Neural crest cell (in vitro differentiated cells): Measurements from ENCODE around the gene SAMD10. TPM values are rescaled to one million over a fixed set of nuclear protein-coding genes. Genes with fewer than 3 reads are reported as not detected.
"Not testable (repeated sequence)": the region's sequence is repeated elsewhere in the genome, so short reads cannot be mapped to it uniquely, and the experiment has no call there.

Experiments
- DNase-seq: peaks from one replicate; pipeline ENCODE4 v3.0.0; 2021; ENCODE audit warnings: low read depth, mixed read lengths, low spot score
- H3K27ac Mint-ChIP-seq: one replicate; pipeline ENCODE4 v1.8.0; 2021; ENCODE audit warnings: mild to moderate bottlenecking, mixed read lengths; ENCODE audit not compliant: unreplicated experiment
- H3K27me3 Mint-ChIP-seq: 2 replicates; pipeline ENCODE4 v1.8.0; 2021; ENCODE audit warnings: low read depth, mild to moderate bottlenecking, mixed read lengths
- H3K36me3 Mint-ChIP-seq: 2 replicates; pipeline ENCODE4 v1.8.0; 2021; ENCODE audit warnings: low read depth, mild to moderate bottlenecking, mixed read lengths
- H3K4me1 Mint-ChIP-seq: 2 replicates; pipeline ENCODE4 v1.8.0; 2021; ENCODE audit warnings: mixed read lengths
- H3K4me3 Mint-ChIP-seq: one replicate; pipeline ENCODE4 v1.8.0; 2021; ENCODE audit warnings: mild to moderate bottlenecking, mixed read lengths
- H3K9me3 Mint-ChIP-seq: 2 replicates; pipeline ENCODE4 v1.8.0; 2021; ENCODE audit warnings: mixed read lengths
- total RNA-seq: library from RNA; stranded (reverse); gene quantifications from 2 replicates; pipeline ENCODE4 v1.2.1, GENCODE V29; 2021
- TF ChIP-seq, protein P1 (sequence below): fragments of 200-600 bp; sonication (generic); conservative IDR thresholded peaks from 2 replicates; pipeline ENCODE4 v1.5.0; 2021; ENCODE audit warnings: antibody characterized with exemption, mild to moderate bottlenecking

The SAMD10 gene
- total RNA-seq, 1 donor from 2014 or later = 8.0 TPM

DNA sequence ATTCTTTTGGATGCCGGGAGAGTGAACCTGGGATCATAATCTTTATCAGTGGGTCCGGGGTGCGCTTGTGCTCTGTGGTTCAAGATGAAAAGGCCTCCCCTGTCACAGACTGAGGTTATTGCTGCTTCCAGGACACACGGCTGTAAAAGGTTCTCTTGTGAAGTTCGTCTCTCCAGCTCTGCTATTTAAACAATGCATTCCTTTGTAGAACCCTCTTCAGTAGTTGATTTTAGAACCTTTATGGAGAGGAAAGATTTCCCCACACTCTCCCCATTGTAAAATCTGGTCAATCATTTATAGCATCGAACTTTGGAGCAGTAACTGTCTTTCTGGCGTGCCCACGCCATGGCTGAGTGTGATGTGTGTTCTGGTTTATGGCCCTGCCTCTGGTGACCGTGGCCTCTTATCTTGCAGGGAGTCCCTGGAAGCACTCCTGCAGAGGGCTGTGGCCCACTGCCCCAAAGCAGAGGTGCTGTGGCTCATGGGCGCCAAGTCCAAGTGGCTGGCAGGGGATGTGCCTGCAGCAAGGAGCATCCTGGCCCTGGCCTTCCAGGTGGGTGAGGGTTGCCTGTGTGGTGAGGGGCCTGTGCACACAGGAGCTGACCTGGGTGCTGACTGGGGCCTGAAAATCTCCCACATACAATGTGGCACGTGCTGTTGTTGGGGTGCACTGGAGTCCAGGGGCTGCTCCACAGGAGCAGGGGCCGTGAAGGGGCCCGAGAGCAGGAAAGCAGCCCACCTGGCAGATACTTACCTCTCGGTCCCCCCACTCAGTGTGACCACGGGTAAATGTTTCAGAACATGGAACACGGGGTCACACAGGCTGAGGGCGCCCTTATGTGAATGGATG lies 44.9 kb upstream of the SAMD10 start:
- H3K4me1 Mint-ChIP-seq = peaks cover 4% of the 10 kb centered on the region

DNA sequence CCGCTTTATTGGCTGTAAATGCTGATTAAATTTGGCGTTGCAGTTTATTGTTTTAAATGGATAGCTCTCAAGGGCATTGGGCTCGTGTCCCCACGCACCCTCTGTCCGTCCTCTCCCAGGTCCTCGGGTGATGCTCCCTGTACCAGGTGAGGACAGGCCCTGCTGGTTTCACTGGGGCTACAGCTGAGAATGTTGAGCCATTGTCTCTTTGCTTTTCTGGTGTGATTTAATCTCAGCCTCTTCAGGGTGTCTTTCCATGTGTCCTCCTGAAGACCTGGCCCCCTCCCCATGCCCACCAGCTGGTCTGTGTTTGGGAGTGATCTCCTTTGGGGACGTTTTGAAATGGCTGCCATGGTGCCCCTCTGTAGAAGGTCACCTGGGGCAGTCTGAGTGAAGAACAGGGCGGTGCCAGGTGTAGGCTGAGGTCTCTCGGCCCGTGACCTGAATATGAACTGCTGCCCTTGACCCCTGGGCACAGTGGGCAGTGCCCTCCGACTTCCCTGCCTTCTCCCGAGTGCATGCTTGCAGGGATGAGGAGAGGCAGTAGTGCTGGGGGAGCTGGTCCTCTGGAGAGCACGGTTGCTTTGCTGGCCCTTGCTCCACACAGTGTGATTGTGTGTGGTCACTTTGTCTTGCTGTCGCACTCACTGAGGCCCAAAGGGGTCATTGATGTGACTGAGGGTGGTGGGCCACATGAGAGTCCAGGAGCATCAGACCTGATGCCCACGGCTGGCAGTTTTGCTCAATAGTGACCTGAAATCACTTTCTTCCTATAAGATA lies 44.1 kb upstream of the SAMD10 start:
- no peaks in the 10 kb centered on the region for H3K9me3 Mint-ChIP-seq
- no peak overlapping the region for H3K4me3 Mint-ChIP-seq
- DNase-seq = no peak
- H3K4me1 Mint-ChIP-seq = peaks cover 4% of the 10 kb centered on the region
- no peak overlapping the region for H3K27ac Mint-ChIP-seq
- TF ChIP-seq, protein P1, sequence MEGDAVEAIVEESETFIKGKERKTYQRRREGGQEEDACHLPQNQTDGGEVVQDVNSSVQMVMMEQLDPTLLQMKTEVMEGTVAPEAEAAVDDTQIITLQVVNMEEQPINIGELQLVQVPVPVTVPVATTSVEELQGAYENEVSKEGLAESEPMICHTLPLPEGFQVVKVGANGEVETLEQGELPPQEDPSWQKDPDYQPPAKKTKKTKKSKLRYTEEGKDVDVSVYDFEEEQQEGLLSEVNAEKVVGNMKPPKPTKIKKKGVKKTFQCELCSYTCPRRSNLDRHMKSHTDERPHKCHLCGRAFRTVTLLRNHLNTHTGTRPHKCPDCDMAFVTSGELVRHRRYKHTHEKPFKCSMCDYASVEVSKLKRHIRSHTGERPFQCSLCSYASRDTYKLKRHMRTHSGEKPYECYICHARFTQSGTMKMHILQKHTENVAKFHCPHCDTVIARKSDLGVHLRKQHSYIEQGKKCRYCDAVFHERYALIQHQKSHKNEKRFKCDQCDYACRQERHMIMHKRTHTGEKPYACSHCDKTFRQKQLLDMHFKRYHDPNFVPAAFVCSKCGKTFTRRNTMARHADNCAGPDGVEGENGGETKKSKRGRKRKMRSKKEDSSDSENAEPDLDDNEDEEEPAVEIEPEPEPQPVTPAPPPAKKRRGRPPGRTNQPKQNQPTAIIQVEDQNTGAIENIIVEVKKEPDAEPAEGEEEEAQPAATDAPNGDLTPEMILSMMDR = no peak
- peaks cover 10% of the 10 kb centered on the region for H3K36me3 Mint-ChIP-seq
- H3K27me3 Mint-ChIP-seq = no peaks in the 10 kb centered on the region

More for the DNA sequence above, 44.9 kb upstream of the SAMD10 start:
- TF ChIP-seq, protein P1 = no peak
- Mint-ChIP-seq H3K27ac (no peak overlapping the region), H3K4me3 (no peak overlapping the region), H3K27me3 (no peaks in the 10 kb centered on the region), H3K36me3 (peaks cover 7% of the 10 kb centered on the region), H3K9me3 (no peaks in the 10 kb centered on the region)
- no peak for DNase-seq

- no peak for DNase-seq
- Mint-ChIP-seq H3K27me3 (no peaks in the 10 kb centered on the region), H3K4me3 (no peak overlapping the region), H3K27ac (no peak overlapping the region), H3K36me3 (peaks cover 7% of the 10 kb centered on the region), H3K9me3 (no peaks in the 10 kb centered on the region), H3K4me1 (peaks cover 4% of the 10 kb centered on the region)
- TF ChIP-seq, protein P1 = no peak
These were observed 43.4 kb upstream of the SAMD10 start for GRCh38 chr20:64022671-64023360.

- H3K4me1 Mint-ChIP-seq = peaks cover 4% of the 10 kb centered on the region
- no peak overlapping the region for H3K27ac Mint-ChIP-seq
- H3K27me3 Mint-ChIP-seq = no peaks in the 10 kb centered on the region
- no peaks in the 10 kb centered on the region for H3K9me3 Mint-ChIP-seq
- no peak for DNase-seq
- no peak overlapping the region for H3K4me3 Mint-ChIP-seq
- TF ChIP-seq, protein P1 = no peak
- H3K36me3 Mint-ChIP-seq = peaks cover 13% of the 10 kb centered on the region
These were observed 41.9 kb upstream of the SAMD10 start for GRCh38 chr20:64021124-64021975.

DNA sequence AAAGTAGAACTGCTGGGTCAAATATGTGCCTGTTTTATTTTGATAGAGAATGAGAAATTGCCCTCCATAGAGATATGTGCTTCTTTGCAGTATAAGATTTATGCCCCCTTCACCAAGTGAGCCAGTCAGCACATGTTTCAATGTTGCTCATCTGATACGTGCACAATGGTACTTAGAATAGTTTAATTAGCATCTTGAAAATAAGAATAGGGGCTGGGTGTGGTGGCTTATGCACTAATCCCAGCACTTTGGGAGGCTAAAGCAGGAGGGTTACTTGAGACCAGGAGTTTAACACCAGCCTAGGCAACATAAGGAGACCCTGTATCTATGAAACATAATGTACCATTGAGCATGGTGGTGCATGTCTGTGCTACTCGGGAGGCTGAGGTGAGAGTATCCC lies 36.2 kb upstream of the SAMD10 start:
- Mint-ChIP-seq H3K4me1 (no peaks in the 10 kb centered on the region), H3K27me3 (no peaks in the 10 kb centered on the region), H3K9me3 (no peaks in the 10 kb centered on the region), H3K27ac (no peak overlapping the region), H3K36me3 (peaks cover 15% of the 10 kb centered on the region), H3K4me3 (no peak overlapping the region)
- TF ChIP-seq, protein P1 = no peak
- DNase-seq = no peak

DNA sequence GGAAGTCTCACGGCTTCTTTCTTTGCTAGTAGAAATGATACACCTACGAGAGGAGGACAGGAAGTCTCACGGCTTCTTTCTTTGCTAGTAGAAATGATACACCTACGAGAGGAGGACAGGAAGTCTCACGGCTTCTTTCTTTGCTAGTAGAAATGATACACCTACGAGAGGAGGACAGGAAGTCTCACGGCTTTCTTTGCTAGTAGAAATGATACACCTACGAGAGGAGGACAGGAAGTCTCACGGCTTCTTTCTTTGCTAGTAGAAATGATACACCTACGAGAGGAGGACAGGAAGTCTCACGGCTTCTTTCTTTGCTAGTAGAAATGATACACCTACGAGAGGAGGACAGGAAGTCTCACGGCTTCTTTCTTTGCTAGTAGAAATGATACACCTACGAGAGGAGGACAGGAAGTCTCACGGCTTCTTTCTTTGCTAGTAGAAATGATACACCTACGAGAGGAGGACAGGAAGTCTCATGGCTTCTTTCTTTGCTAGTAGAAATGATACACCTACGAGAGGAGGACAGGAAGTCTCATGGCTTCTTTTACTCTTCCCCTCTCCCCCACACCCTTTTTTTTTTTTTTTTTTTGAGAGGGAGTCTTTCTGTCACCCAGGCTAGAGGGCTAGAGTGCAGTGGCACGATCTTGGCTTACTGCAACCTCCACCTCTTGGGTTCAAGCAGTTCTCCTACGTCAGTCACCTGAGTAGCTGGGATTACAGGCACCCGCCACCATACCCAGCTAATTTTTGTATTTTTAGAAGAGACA lies 33.1 kb upstream of the SAMD10 start:
- H3K36me3 Mint-ChIP-seq = peaks cover 31% of the 10 kb centered on the region
- H3K4me1 Mint-ChIP-seq = not testable (repeated sequence)

More for the DNA sequence above, 33.1 kb upstream of the SAMD10 start:
- not testable (repeated sequence) for DNase-seq, H3K27ac Mint-ChIP-seq, H3K4me3 Mint-ChIP-seq, H3K9me3 Mint-ChIP-seq, H3K27me3 Mint-ChIP-seq
